Kidney (tissue), 14 donors: ENCODE measurements around the gene SLC30A3. TPM values are rescaled to one million over a fixed set of nuclear protein-coding genes. Genes with fewer than 3 reads are reported as not detected.
A peak's percentile ranks its signal among the peaks of the same experiment; 100 is the strongest.

Source experiments
- DNase-seq, 5 donors: peaks; one replicate each; pipeline ENCODE4 v3.0.0-alpha.2; 2013 to 2020
- FAIRE-seq: peaks from 2 replicates; lab custom pipeline; 2012; peaks lifted over from hg19 to GRCh38; lab: Jason Lieb, UNC
- H3K27ac ChIP-seq, 2 donors: one replicate each; pipeline ENCODE4 v1.7.0; 2013; ENCODE audit warnings: low read depth in 2 of 2, low read length in 2 of 2, inconsistent platforms in 1 of 2
- H3K27me3 ChIP-seq: one replicate; pipeline ENCODE4 v1.7.1; 2013; ENCODE audit warnings: low read length, inconsistent platforms; ENCODE audit not compliant: control insufficient read depth, insufficient read depth
- H3K36me3 ChIP-seq, 3 donors: one replicate each; pipeline versions ENCODE4 v1.7.0 to v1.7.1; 2013; ENCODE audit warnings: low read length in 3 of 3, control low read depth in 1 of 3, inconsistent platforms in 1 of 3; ENCODE audit not compliant: insufficient read depth in 3 of 3, control insufficient read depth in 2 of 3
- H3K4me1 ChIP-seq, 3 donors: one replicate each; pipeline versions ENCODE4 v1.7.0 to v1.7.1; 2013; ENCODE audit warnings: low read length in 3 of 3, inconsistent platforms in 1 of 3, low read depth in 1 of 3; ENCODE audit not compliant: control insufficient read depth in 2 of 3, insufficient read depth in 2 of 3
- H3K4me3 ChIP-seq, 3 donors: one replicate each; pipeline versions ENCODE4 v1.7.0 to v1.8.1; 2013; ENCODE audit warnings: low read length in 3 of 3, control low read depth in 1 of 3, inconsistent platforms in 1 of 3
- H3K9ac ChIP-seq, 3 donors: one replicate each; pipeline versions ENCODE4 v1.7.0 to v1.7.1; 2013; ENCODE audit warnings: low read length in 3 of 3, control low read depth in 1 of 3, inconsistent platforms in 1 of 3
- H3K9me3 ChIP-seq, 3 donors: one replicate each; pipeline versions ENCODE4 v1.7.0 to v1.7.1; 2013; ENCODE audit warnings: low read length in 3 of 3, control low read depth in 1 of 3, inconsistent platforms in 1 of 3; ENCODE audit not compliant: control insufficient read depth in 2 of 3, insufficient read depth in 1 of 3
- CTCF ChIP-seq: IDR thresholded peaks from 3 replicates; pipeline ENCODE4 v1.5.1; 2012; ENCODE audit warnings: mild to moderate bottlenecking, moderate library complexity, borderline replicate concordance; ENCODE audit not compliant: insufficient read depth; ENCODE audit errors: extremely low read depth
- intact Hi-C: fragments of 100-400 bp; cut with DNase I; formaldehyde crosslinking; loops from one replicate; pipeline ENCODE4 v1.11.1; 2022
- polyA plus RNA-seq: library from polyadenylated mRNA; stranded (reverse); fragments of 350-450 nt; fragmentation: Illumina TruSeq; extraction: RNeasy Lipid Tissue Mini Kit (QIAGEN cat#74804); gene quantifications from one replicate; pipeline ENCODE4 v1.2.3, GENCODE V29; 2014; ENCODE audit warnings: low read depth, low replicate concordance; ENCODE audit not compliant: insufficient read depth
- total RNA-seq: library from RNA; stranded (reverse); fragmentation: NEBNext Ultra II Directional; extraction: Animal tissue kit (Norgen Biotek cat#: 25700); gene quantifications from one replicate; pipeline ENCODE4 v1.2.1, GENCODE V29; 2021
- donor health status: control.
- donor health status: control.
- donor health status: control.
- donor health status: control.
- donor health status: control.
- donor health status: DM: yes; HTN: yes; CAD: no.
- donor health status: Normal renal cell carcinoma (clear cell type).

SLC30A3 gene
- total and polyA plus RNA-seq, 2 donors from 2014 or later: 0.31 TPM; not detected in 1

GRCh38 chr2:27294928-27295327 is 32.1 kb upstream of the SLC30A3 start:
- H3K9me3 ChIP-seq: no peaks in the 10 kb centered on the region
- DNase-seq (no peak), FAIRE-seq (no peak)
- H3K27ac ChIP-seq: no peak overlapping the region
- no peaks in the 10 kb centered on the region for H3K4me1 ChIP-seq
- H3K36me3 ChIP-seq: no peaks in the 10 kb centered on the region
- no peak overlapping the region for H3K9ac ChIP-seq
- intact Hi-C loops: no loop called here
- H3K27me3 ChIP-seq: no peaks in the 10 kb centered on the region
- no peak overlapping the region for H3K4me3 ChIP-seq
- no peak for TF ChIP-seq CTCF

- FAIRE-seq: no peak
Observed at GRCh38 chr2:27291865-27292264, 29.0 kb upstream of the SLC30A3 start.

GRCh38 chr2:27290549-27290948 is 27.7 kb upstream of the SLC30A3 start:
- DNase-seq (no peak), FAIRE-seq (no peak)
- intact Hi-C loops: no loop called here
- H3K4me1 ChIP-seq: no peaks in the 10 kb centered on the region
- H3K9ac ChIP-seq: no peak overlapping the region
- no peaks in the 10 kb centered on the region for H3K9me3 ChIP-seq
- no peaks in the 10 kb centered on the region for H3K27me3 ChIP-seq
- no peak overlapping the region for H3K4me3 ChIP-seq
- no peaks in the 10 kb centered on the region for H3K36me3 ChIP-seq
- H3K27ac ChIP-seq: no peak overlapping the region
- TF ChIP-seq CTCF: no peak

More at GRCh38 chr2:27291865-27292264, 29.0 kb upstream of the SLC30A3 start:
- Histone ChIP-seq H3K4me3 (no peak overlapping the region), H3K27ac (no peak overlapping the region), H3K36me3 (no peaks in the 10 kb centered on the region), H3K9ac (no peak overlapping the region), H3K9me3 (no peaks in the 10 kb centered on the region), H3K4me1 (no peaks in the 10 kb centered on the region), H3K27me3 (no peaks in the 10 kb centered on the region)
- no peak for TF ChIP-seq CTCF
- intact Hi-C loops: no loop called here
- DNase-seq: peak in 1 of 5 donors; percentile 23

GRCh38 chr2:27288610-27289009 is 25.8 kb upstream of the SLC30A3 start:
- no peaks in the 10 kb centered on the region for H3K36me3 ChIP-seq
- H3K4me1 ChIP-seq: no peaks in the 10 kb centered on the region
- DNase-seq (no peak), FAIRE-seq (no peak)
- TF ChIP-seq CTCF: no peak
- no peaks in the 10 kb centered on the region for H3K27me3 ChIP-seq
- H3K4me3 ChIP-seq: no peak overlapping the region
- no peak overlapping the region for H3K9ac ChIP-seq
- H3K9me3 ChIP-seq: no peaks in the 10 kb centered on the region
- intact Hi-C loops: no loop called here
- no peak overlapping the region for H3K27ac ChIP-seq
